HG03159 (cell line): ENCODE results near the gene MACO1.
"Not testable (repeated sequence)": the region's sequence is repeated elsewhere in the genome, so short reads cannot be mapped to it uniquely, and the experiment has no call there.

Experiments
- ATAC-seq: cut with Tn5 transposase; IDR thresholded peaks from one replicate; pipeline ENCODE4 v1.9.1; 2021; ENCODE audit warnings: mild to moderate bottlenecking, moderate library complexity; ENCODE audit not compliant: unreplicated experiment

The MACO1 gene

GRCh38 chr1:25430073-25430966, at the start of gene MACO1:
Gene MACO1, plus strand, starts transcription at chr1:25430897. Its CDS starts 202 bp downstream, at chr1:25431099.
- peak; percentile 89 for ATAC-seq

GRCh38 chr1:25382543-25382942, 48.2 kb upstream of the MACO1 start:
- not testable (repeated sequence) for ATAC-seq

GRCh38 chr1:25383090-25383489, 47.6 kb upstream of the MACO1 start:
- ATAC-seq: not testable (repeated sequence)

GRCh38 chr1:25383875-25384274, 46.8 kb upstream of the MACO1 start:
- ATAC-seq: not testable (repeated sequence)

GRCh38 chr1:25387096-25387495, 43.6 kb upstream of the MACO1 start:
- not testable (repeated sequence) for ATAC-seq

GRCh38 chr1:25388691-25389090, 42.0 kb upstream of the MACO1 start:
- ATAC-seq: not testable (repeated sequence)

- not testable (repeated sequence) for ATAC-seq
Observed at GRCh38 chr1:25389721-25390120, 41.0 kb upstream of the MACO1 start.

- ATAC-seq: no peak
Observed at GRCh38 chr1:25392841-25393240, 37.9 kb upstream of the MACO1 start.

GRCh38 chr1:25397549-25397948, 33.1 kb upstream of the MACO1 start:
- ATAC-seq: not testable (repeated sequence)

GRCh38 chr1:25398079-25398478, 32.6 kb upstream of the MACO1 start:
- not testable (repeated sequence) for ATAC-seq

GRCh38 chr1:25402947-25403803, 27.5 kb upstream of the MACO1 start:
- not testable (repeated sequence) for ATAC-seq

- not testable (repeated sequence) for ATAC-seq
Observed at GRCh38 chr1:25405731-25406305, 24.9 kb upstream of the MACO1 start.

GRCh38 chr1:25409641-25410427, 20.9 kb upstream of the MACO1 start:
- ATAC-seq: not testable (repeated sequence)

- not testable (repeated sequence) for ATAC-seq
Observed at GRCh38 chr1:25412872-25413623, 17.6 kb upstream of the MACO1 start.

- ATAC-seq: not testable (repeated sequence)
Observed at GRCh38 chr1:25414157-25414556, 16.5 kb upstream of the MACO1 start.

- ATAC-seq: not testable (repeated sequence)
Observed at GRCh38 chr1:25414578-25414977, 16.1 kb upstream of the MACO1 start.

GRCh38 chr1:25417280-25417679, 13.4 kb upstream of the MACO1 start:
- ATAC-seq: not testable (repeated sequence)

- not testable (repeated sequence) for ATAC-seq
Observed at GRCh38 chr1:25419339-25419738, 11.4 kb upstream of the MACO1 start.

- ATAC-seq: not testable (repeated sequence)
Observed at GRCh38 chr1:25420715-25421114, 10.0 kb upstream of the MACO1 start, which contains the start of gene RHCE. Gene RHCE, minus strand, starts transcription at chr1:25420825. Its CDS starts 39 bp downstream, at chr1:25420786.
